ENCODE measurements around the gene MOK.

DNA sequence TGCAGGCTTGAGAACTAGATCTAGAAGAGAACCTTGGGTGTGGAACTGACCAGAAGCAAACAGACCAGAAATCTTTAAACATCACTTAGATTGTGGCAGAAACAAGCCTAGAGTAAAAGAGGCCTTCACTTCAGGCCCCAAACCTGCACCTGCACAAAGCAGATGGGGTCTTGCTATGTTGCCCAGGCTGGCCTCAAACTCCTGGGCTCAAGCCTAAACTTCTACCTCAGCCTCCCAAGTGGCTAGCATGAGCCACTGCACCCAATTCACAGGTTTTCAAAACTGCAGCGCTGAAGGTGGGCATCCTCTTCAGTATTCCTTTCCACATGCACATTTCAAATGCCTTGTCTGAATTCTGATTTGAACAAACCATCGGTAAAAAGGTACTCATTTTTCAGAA, 19.9 kb downstream of the MOK start:
- TF ChIP-seq POLR2A (IDR thresholded peaks at IDR 0.05): no peak
- TF ChIP-seq, protein P1, sequence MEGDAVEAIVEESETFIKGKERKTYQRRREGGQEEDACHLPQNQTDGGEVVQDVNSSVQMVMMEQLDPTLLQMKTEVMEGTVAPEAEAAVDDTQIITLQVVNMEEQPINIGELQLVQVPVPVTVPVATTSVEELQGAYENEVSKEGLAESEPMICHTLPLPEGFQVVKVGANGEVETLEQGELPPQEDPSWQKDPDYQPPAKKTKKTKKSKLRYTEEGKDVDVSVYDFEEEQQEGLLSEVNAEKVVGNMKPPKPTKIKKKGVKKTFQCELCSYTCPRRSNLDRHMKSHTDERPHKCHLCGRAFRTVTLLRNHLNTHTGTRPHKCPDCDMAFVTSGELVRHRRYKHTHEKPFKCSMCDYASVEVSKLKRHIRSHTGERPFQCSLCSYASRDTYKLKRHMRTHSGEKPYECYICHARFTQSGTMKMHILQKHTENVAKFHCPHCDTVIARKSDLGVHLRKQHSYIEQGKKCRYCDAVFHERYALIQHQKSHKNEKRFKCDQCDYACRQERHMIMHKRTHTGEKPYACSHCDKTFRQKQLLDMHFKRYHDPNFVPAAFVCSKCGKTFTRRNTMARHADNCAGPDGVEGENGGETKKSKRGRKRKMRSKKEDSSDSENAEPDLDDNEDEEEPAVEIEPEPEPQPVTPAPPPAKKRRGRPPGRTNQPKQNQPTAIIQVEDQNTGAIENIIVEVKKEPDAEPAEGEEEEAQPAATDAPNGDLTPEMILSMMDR (IDR thresholded peaks at IDR 0.05): no peak

Data from uterus (tissue), 2 donors.